GM12873 (cell line): Measurements from ENCODE around the gene RXRG.

Experiments used
- TF ChIP-seq, protein P1 (sequence below): IDR thresholded peaks from 2 replicates; pipeline ENCODE4 v1.5.1; 2012; ENCODE audit warnings: low read depth, mild to moderate bottlenecking, moderate library complexity, low read length, control low read depth; ENCODE audit not compliant: insufficient read depth; ENCODE audit errors: missing control alignments

The RXRG gene

DNA sequence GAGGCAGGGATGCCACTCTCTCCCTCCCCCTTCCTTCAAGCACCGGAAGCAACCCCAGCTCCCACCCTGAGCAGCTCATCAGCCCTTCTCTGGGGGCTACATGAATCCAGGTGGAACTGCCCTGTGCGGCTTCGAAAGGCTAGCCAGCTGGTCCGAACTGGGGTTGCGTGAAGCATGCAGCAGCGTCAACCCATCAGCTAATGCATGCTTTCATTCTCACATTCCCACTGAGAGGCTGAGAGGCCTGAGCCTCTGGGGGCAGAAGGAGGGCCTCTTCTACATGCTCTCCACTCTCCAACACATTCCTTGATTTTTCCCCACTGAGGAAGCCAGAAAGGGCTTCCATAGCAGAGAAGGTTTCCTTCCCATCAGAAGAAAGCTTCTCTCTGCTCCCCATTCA, 5.6 kb downstream of the RXRG start:
- TF ChIP-seq, protein P1, sequence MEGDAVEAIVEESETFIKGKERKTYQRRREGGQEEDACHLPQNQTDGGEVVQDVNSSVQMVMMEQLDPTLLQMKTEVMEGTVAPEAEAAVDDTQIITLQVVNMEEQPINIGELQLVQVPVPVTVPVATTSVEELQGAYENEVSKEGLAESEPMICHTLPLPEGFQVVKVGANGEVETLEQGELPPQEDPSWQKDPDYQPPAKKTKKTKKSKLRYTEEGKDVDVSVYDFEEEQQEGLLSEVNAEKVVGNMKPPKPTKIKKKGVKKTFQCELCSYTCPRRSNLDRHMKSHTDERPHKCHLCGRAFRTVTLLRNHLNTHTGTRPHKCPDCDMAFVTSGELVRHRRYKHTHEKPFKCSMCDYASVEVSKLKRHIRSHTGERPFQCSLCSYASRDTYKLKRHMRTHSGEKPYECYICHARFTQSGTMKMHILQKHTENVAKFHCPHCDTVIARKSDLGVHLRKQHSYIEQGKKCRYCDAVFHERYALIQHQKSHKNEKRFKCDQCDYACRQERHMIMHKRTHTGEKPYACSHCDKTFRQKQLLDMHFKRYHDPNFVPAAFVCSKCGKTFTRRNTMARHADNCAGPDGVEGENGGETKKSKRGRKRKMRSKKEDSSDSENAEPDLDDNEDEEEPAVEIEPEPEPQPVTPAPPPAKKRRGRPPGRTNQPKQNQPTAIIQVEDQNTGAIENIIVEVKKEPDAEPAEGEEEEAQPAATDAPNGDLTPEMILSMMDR = no peak

DNA sequence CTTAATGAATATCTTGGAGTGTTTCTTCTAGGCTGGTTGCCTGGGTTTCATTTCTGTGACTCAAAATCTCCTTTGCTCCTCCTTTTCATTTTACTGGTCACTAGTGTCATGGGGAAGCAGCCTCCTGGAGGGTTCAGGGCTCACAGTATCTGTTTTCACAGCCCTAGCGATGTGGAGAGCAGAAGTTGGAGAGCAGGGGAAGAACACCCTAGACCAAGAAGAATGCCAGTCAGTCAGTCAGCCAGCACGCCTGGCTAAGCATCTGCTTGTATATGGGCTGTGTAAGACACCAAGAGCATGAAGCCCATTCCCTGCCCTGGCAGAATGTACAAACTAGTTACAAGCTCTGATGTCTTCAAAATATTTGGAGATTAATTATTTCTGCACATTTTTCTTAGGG, 7.9 kb downstream of the RXRG start:
- TF ChIP-seq, protein P1 = no peak

DNA sequence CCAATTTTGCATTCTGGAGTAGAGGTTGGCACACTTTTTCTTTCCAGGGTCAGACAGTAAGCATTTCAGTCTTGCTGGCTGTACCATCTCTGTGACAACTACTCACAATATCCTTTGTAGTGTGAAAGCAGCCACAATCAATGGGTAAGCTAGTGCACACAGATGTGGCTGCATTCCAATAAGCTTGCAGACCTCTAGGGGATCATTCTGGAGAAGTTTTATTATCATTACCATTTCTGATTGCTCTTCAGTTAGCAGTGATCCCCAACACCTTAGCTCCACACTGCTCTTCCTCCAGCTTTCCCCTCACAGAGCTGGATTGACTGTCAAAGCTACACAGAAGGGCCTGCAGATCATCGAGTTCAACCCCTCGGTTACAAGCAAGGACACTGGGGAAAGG, 9.1 kb downstream of the RXRG start:
- TF ChIP-seq, protein P1 = no peak

DNA sequence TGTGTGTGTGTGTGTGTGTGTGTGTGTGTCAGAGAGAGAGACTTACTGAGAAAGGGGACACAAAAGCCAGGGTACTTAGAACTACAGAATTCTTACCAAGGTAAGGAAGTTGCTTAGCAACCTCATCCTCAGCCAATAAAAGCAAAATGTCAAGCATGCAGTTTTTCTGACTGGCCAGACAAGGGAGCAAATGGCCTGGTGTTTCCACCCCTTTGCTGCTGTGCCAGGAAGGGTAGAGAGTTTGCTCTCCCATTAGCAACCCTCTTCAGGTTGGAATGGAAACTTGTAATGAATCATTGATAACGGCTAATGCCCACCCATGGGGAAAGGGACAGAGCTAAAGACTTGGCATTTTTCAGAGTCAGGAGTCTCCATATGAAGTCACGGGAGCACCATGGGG, 10.6 kb downstream of the RXRG start:
- TF ChIP-seq, protein P1 = no peak

DNA sequence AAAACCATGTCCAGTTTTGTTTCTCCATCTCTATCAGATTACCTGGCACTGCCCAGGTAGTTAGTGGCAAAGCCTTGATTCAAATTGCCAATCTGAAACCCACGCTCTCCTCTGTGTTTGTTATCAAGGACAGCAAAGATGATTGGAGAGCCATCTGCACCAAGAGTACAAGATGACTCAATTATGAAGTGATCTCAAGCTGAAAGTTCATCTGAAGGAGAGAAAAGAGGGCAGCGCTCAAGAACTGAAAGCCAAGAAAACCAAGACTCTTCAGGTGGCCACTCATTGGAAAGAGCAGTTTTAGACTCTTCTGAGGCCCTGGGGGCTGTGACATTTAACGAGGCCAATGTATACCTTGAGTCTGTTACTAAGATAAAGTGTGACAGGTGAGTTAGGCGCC, 13.8 kb downstream of the RXRG start:
- TF ChIP-seq, protein P1 = no peak

DNA sequence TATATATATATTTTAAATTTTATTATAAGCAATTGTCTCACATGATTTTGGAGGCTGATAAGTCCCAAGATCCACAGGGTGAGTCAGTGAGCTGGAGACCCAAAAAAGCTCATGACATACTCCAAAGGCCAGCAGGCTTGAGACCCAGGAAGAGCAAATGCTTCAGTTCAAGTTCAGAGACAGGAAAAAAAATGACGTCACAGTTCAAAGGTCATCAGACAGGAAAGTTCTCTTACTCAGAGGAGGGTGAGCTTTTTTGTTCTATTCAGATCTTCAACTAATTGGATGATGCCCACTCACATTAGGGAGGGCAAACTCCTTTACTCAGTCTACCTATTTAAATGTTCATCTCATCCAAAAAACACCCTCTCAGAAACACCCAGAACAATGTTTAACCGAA, 18.2 kb downstream of the RXRG start:
- TF ChIP-seq, protein P1 = no peak

DNA sequence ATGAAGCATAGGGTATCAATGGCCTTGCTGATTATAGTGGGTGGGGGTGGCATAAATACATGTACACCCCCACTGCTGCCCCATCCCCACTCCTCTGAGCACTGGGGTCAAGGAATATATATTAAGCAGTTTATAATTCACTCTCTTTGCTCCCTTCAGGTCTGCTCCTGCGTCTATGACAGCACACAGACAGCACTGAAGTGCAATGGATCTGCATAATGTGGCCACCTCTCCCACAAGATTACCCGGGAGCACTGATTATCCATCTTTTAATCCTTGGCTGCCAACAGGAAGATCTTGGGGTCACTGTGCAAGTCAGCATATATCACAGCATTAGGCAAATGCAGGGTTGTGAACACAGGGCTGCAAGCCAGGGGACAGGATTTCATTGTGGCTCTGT, 19.3 kb downstream of the RXRG start:
- TF ChIP-seq, protein P1 = no peak
